Caco-2 (cell line): Measurements from ENCODE around the gene NOP53. TPM values are rescaled to one million over a fixed set of nuclear protein-coding genes. Genes with fewer than 3 reads are reported as not detected.

Experiments used
- BruUV-seq: library from RNA; stranded (reverse); fragments of 400-500 nt; replicated peaks from 2 replicates; lab custom pipeline; 2021; lab: Mats Ljungman, UMichigan
- CTCF ChIA-PET: fragments of 300-600 bp; sonication (Branson Sonifier 250); formaldehyde crosslinking; loops from one replicate; lab custom pipeline; 2022; ENCODE audit warnings: antibody characterized with exemption; lab: Charles Lee
- POLR2A ChIA-PET: fragments of 300-600 bp; sonication (Branson Sonifier 250); formaldehyde crosslinking; loops from one replicate; lab custom pipeline; 2022; ENCODE audit warnings: antibody characterized with exemption; lab: Charles Lee
- DNase-seq, 2 experiments: peaks; one replicate each; pipeline versions ENCODE4 v3.0.0 to v3.0.0-alpha.2; 2020 to 2022
- H3K27me3 ChIP-seq: replicated peaks from 2 replicates; pipeline ENCODE4 v1.6.0; 2011; ENCODE audit warnings: low read length; ENCODE audit not compliant: control insufficient read depth, insufficient read depth
- H3K36me3 ChIP-seq: 2 replicates; pipeline ENCODE4 v1.5.1; 2011; ENCODE audit warnings: low read length; ENCODE audit not compliant: control insufficient read depth, insufficient read depth
- H3K4me1 ChIP-seq: fragments of 250-450 bp; sonication (Bioruptor Pico); 2 replicates; pipeline ENCODE4 v1.5.1; 2020; ENCODE audit warnings: mild to moderate bottlenecking
- H3K4me3 ChIP-seq: 2 replicates; pipeline ENCODE4 v1.5.1; 2011; ENCODE audit warnings: low read depth, mild to moderate bottlenecking, control low read depth, low read length
- H3K9me3 ChIP-seq: fragments of 250-450 bp; sonication (Bioruptor Pico); 2 replicates; pipeline ENCODE4 v1.5.1; 2020; ENCODE audit warnings: mild to moderate bottlenecking, moderate library complexity
- H3K27ac Mint-ChIP-seq: one replicate; pipeline ENCODE4 v1.8.0; 2022; ENCODE audit warnings: mixed read lengths; ENCODE audit not compliant: unreplicated experiment
- H3K27me3 Mint-ChIP-seq: one replicate; pipeline ENCODE4 v1.8.0; 2022; ENCODE audit warnings: mixed read lengths; ENCODE audit not compliant: insufficient read depth, unreplicated experiment
- H3K36me3 Mint-ChIP-seq: one replicate; pipeline ENCODE4 v1.8.0; 2022; ENCODE audit warnings: mild to moderate bottlenecking, mixed read lengths; ENCODE audit not compliant: insufficient read depth, unreplicated experiment
- H3K4me1 Mint-ChIP-seq: one replicate; pipeline ENCODE4 v1.8.0; 2022; ENCODE audit warnings: low read depth, mixed read lengths; ENCODE audit not compliant: unreplicated experiment
- H3K4me3 Mint-ChIP-seq: one replicate; pipeline ENCODE4 v1.8.0; 2022; ENCODE audit warnings: mild to moderate bottlenecking, moderate library complexity, mixed read lengths; ENCODE audit not compliant: unreplicated experiment
- H3K9me3 Mint-ChIP-seq: one replicate; pipeline ENCODE4 v1.8.0; 2022; ENCODE audit warnings: mixed read lengths; ENCODE audit not compliant: unreplicated experiment
- CTCF ChIP-seq, 2 experiments: fragments of 200-600 bp in 1 of 2; IDR thresholded peaks; 1 replicate in 1 of 2; 2 replicates in 1 of 2; pipeline versions ENCODE4 v1.5.1 to v1.8.0; 2011 to 2022; ENCODE audit warnings: antibody characterized with exemption in 1 of 2, control low read depth in 1 of 2, inconsistent platforms in 1 of 2, low read depth in 1 of 2, low read length in 1 of 2, mild to moderate bottlenecking in 1 of 2, moderate library complexity in 1 of 2; ENCODE audit not compliant: insufficient read depth in 1 of 2, severe bottlenecking in 1 of 2, unreplicated experiment in 1 of 2
- intact Hi-C: fragments of 100-400 bp; cut with micrococcal nuclease; formaldehyde crosslinking; loops from one replicate; pipeline ENCODE4 v1.10.0; 2022; ENCODE audit not compliant: unreplicated experiment
- total RNA-seq: library from RNA; stranded (reverse); gene quantifications from 2 replicates; pipeline ENCODE4 v1.2.3, GENCODE V29; 2022

The NOP53 gene
- total RNA-seq, 1 experiment from 2014 or later, result 347 TPM

- intact Hi-C loops, result no loop called here
- no peaks in the 10 kb centered on the region for H3K4me1 ChIP-seq
- no peaks in the 10 kb centered on the region for H3K27me3 ChIP-seq
- no peak for DNase-seq
- Mint-ChIP-seq H3K36me3 (no peaks in the 10 kb centered on the region), H3K27me3 (no peaks in the 10 kb centered on the region), H3K4me1 (no peaks in the 10 kb centered on the region), H3K4me3 (no peak overlapping the region), H3K27ac (no peak overlapping the region), H3K9me3 (no peaks in the 10 kb centered on the region)
- no peaks in the 10 kb centered on the region for H3K36me3 ChIP-seq
- POLR2A ChIA-PET, result no interaction called here
- H3K9me3 ChIP-seq, result no peaks in the 10 kb centered on the region
- TF ChIP-seq CTCF (IDR thresholded peaks at IDR 0.05; ENCODE audit: insufficient read depth in 1 of 2, low read depth in 1 of 2, low read length in 1 of 2, severe bottlenecking in 1 of 2, unreplicated experiment in 1 of 2), result no peak
- CTCF ChIA-PET, result no interaction called here
- BruUV-seq, result no TSS peak
- H3K4me3 ChIP-seq, result no peak overlapping the region
These were observed 60.0 kb downstream of the NOP53 start for GRCh38 chr19:47805313-47805712.

GRCh38 chr19:47806435-47806834, 61.1 kb downstream of the NOP53 start:
- H3K4me3 ChIP-seq, result no peak overlapping the region
- H3K27ac Mint-ChIP-seq, result no peak overlapping the region
- no peaks in the 10 kb centered on the region for H3K36me3 ChIP-seq
- no peaks in the 10 kb centered on the region for H3K4me1 Mint-ChIP-seq
- H3K4me1 ChIP-seq, result no peaks in the 10 kb centered on the region
- no peak for TF ChIP-seq CTCF (IDR thresholded peaks at IDR 0.05; ENCODE audit: insufficient read depth in 1 of 2, low read depth in 1 of 2, low read length in 1 of 2, severe bottlenecking in 1 of 2, unreplicated experiment in 1 of 2)
- ChIA-PET POLR2A (no interaction called here), CTCF (no interaction called here)
- H3K27me3 ChIP-seq, result no peaks in the 10 kb centered on the region
- no peaks in the 10 kb centered on the region for H3K9me3 ChIP-seq
- no peak for DNase-seq
- intact Hi-C loops, result no loop called here
- no peaks in the 10 kb centered on the region for H3K27me3 Mint-ChIP-seq
- H3K4me3 Mint-ChIP-seq, result no peak overlapping the region
- BruUV-seq, result no TSS peak
- H3K36me3 Mint-ChIP-seq, result no peaks in the 10 kb centered on the region
- no peaks in the 10 kb centered on the region for H3K9me3 Mint-ChIP-seq

Other genes starting within 250 kb of the NOP53 start
- 149 TPM in 2 replicates for gene NAPA, start 230.5 kb upstream of the NOP53 start, total RNA-seq
- gene ZNF541, start 172.4 kb upstream of the NOP53 start, total RNA-seq, result not detected in 2 replicates
- gene BICRA, start 136.4 kb upstream of the NOP53 start, total RNA-seq, result 34.3 and 38.8 TPM in 2 replicates
- gene EHD2, start 32.1 kb upstream of the NOP53 start, total RNA-seq, result 13.3 and 14.6 TPM in 2 replicates
- 110 and 119 TPM in 2 replicates for gene SELENOW, start 33.2 kb downstream of the NOP53 start, total RNA-seq
- not detected in 2 replicates for gene TPRX1, start 59.0 kb downstream of the NOP53 start, total RNA-seq
- gene CRX, start 76.4 kb downstream of the NOP53 start, total RNA-seq, result not detected in 2 replicates
- gene TPRX2, start 113.7 kb downstream of the NOP53 start, total RNA-seq, result not detected in 2 replicates
- gene SULT2A1, start 140.8 kb downstream of the NOP53 start, total RNA-seq, result 4.5 TPM in 2 replicates
- not detected in 2 replicates for gene BSPH1, start 246.6 kb downstream of the NOP53 start, total RNA-seq
- not detected in 2 replicates for gene ELSPBP1, start 249.1 kb downstream of the NOP53 start, total RNA-seq